Tibial nerve (tissue), 4 donors: ENCODE measurements around the gene COL25A1.

Experiments used
- CTCF ChIP-seq, 5 experiments: fragments of 200-600 bp in 3 of 5; fragments of 450-650 bp in 2 of 5; sonication (generic) in 3 of 5; IDR thresholded peaks; one replicate each; pipeline ENCODE4 v1.5.1; 2016 to 2019; ENCODE audit warnings: antibody characterized with exemption in 5 of 5, mild to moderate bottlenecking in 3 of 5, moderate library complexity in 2 of 5
- EP300 ChIP-seq, 2 donors: sonication (generic); formaldehyde crosslinking; IDR thresholded peaks; one replicate each; pipeline ENCODE4 v1.6.1; 2017; ENCODE audit warnings: antibody characterized with exemption in 2 of 2, mild to moderate bottlenecking in 1 of 2
- POLR2A ChIP-seq, 2 donors: fragments of 450-650 bp; IDR thresholded peaks; one replicate each; pipeline ENCODE4 v1.6.1; 2017; ENCODE audit warnings: antibody characterized with exemption in 2 of 2, mild to moderate bottlenecking in 2 of 2, moderate library complexity in 2 of 2

- TF ChIP-seq CTCF (IDR thresholded peaks at IDR 0.05) = no peak
- no peak for TF ChIP-seq POLR2A (IDR thresholded peaks at IDR 0.05)
- no peak for TF ChIP-seq EP300 (IDR thresholded peaks at IDR 0.05)
Measured at GRCh38 chr4:109231331-109231730, 71.1 kb downstream of the COL25A1 start.
